Neural progenitor cell (in vitro differentiated cells): ENCODE measurements around the gene PLEKHG4B. TPM values are rescaled to one million over a fixed set of nuclear protein-coding genes. Genes with fewer than 3 reads are reported as not detected.

ENCODE experiments used
- DNase-seq: peaks from one replicate; pipeline ENCODE4 v3.0.0-alpha.2; 2016; ENCODE audit warnings: low spot score
- H2AFZ ChIP-seq: fragments of 200-600 bp; sonication (generic); replicated peaks from 2 replicates; pipeline ENCODE4 v1.6.1; 2016; ENCODE audit warnings: antibody characterized with exemption
- H3F3A ChIP-seq: fragments of 200-600 bp; sonication (generic); 2 replicates; pipeline ENCODE4 v1.6.1; 2016; ENCODE audit warnings: antibody characterized with exemption, low read depth
- H3K27ac ChIP-seq: fragments of 200-600 bp; sonication (generic); 2 replicates; pipeline ENCODE4 v1.5.1; 2016; ENCODE audit warnings: mild to moderate bottlenecking
- H3K27me3 ChIP-seq: fragments of 200-600 bp; sonication (generic); 2 replicates; pipeline ENCODE4 v1.6.1; 2016; ENCODE audit warnings: mild to moderate bottlenecking, moderate library complexity
- H3K36me3 ChIP-seq: fragments of 200-600 bp; sonication (generic); 2 replicates; pipeline ENCODE4 v1.5.1; 2016
- H3K4me1 ChIP-seq: fragments of 200-600 bp; sonication (generic); 2 replicates; pipeline ENCODE4 v1.6.1; 2016; ENCODE audit warnings: mixed run types
- H3K4me2 ChIP-seq: fragments of 200-600 bp; sonication (generic); 2 replicates; pipeline ENCODE4 v1.6.1; 2016
- H3K4me3 ChIP-seq: fragments of 200-600 bp; sonication (generic); 2 replicates; pipeline ENCODE4 v1.5.1; 2016
- H3K79me2 ChIP-seq: fragments of 200-600 bp; sonication (generic); 2 replicates; pipeline ENCODE4 v1.6.1; 2016; ENCODE audit warnings: low read depth
- H3K9ac ChIP-seq: fragments of 200-600 bp; sonication (generic); 2 replicates; pipeline ENCODE4 v1.6.1; 2016
- H3K9me3 ChIP-seq: fragments of 200-600 bp; sonication (generic); 2 replicates; pipeline ENCODE4 v1.5.1; 2016; ENCODE audit warnings: low read depth
- H4K20me1 ChIP-seq: fragments of 200-600 bp; sonication (generic); 2 replicates; pipeline ENCODE4 v1.6.1; 2016; ENCODE audit warnings: low read depth
- H3K27ac Mint-ChIP-seq: 3 replicates; pipeline ENCODE4 v1.8.0; 2021; ENCODE audit warnings: mixed read lengths
- H3K27me3 Mint-ChIP-seq: 2 replicates; pipeline ENCODE4 v1.8.0; 2022; ENCODE audit warnings: low read depth, mild to moderate bottlenecking, inconsistent platforms, moderate library complexity, mixed read lengths; ENCODE audit not compliant: insufficient read depth
- H3K36me3 Mint-ChIP-seq: 3 replicates; pipeline ENCODE4 v1.8.0; 2021; ENCODE audit warnings: mixed read lengths
- H3K4me1 Mint-ChIP-seq: 3 replicates; pipeline ENCODE4 v1.8.0; 2021; ENCODE audit warnings: mixed read lengths
- H3K4me3 Mint-ChIP-seq: 3 replicates; pipeline ENCODE4 v1.8.0; 2021; ENCODE audit warnings: mild to moderate bottlenecking, moderate library complexity, mixed read lengths
- H3K9me3 Mint-ChIP-seq: 3 replicates; pipeline ENCODE4 v1.8.0; 2020; ENCODE audit warnings: mixed read lengths
- CTCF ChIP-seq: fragments of 200-600 bp; sonication (generic); IDR thresholded peaks from 2 replicates; pipeline ENCODE4 v1.5.1; 2017; ENCODE audit warnings: antibody characterized with exemption, mild to moderate bottlenecking
- EZH2 ChIP-seq: fragments of 200-600 bp; sonication (generic); IDR thresholded peaks from 2 replicates; pipeline ENCODE4 v1.6.1; 2017; ENCODE audit warnings: antibody characterized with exemption, mild to moderate bottlenecking, moderate library complexity
- EZH2phosphoT487 ChIP-seq: fragments of 200-600 bp; sonication (generic); IDR thresholded peaks from 2 replicates; pipeline ENCODE4 v1.6.1; 2017; ENCODE audit warnings: antibody characterized with exemption
- total RNA-seq: library from RNA; depleted of rRNA; stranded (reverse); fragments of >200 nt; gene quantifications from 2 replicates; pipeline ENCODE4 v1.2.3, GENCODE V29; 2015; ENCODE audit warnings: low replicate concordance

The PLEKHG4B gene
- total RNA-seq, 1 donor from 2014 or later: 28.8 TPM

- H3K36me3 Mint-ChIP-seq: peaks cover 19% of the 10 kb centered on the region
- no peak overlapping the region for H3K9ac ChIP-seq
- H3K27me3 Mint-ChIP-seq: peaks cover 11% of the 10 kb centered on the region
- peaks cover 12% of the 10 kb centered on the region for H3K79me2 ChIP-seq
- H3K9me3 ChIP-seq: no peaks in the 10 kb centered on the region
- peaks cover 35% of the 10 kb centered on the region for H4K20me1 ChIP-seq
- H3K27ac Mint-ChIP-seq: no peak overlapping the region
- no peaks in the 10 kb centered on the region for H3K9me3 Mint-ChIP-seq
- no peak overlapping the region for H3K4me3 Mint-ChIP-seq
- TF ChIP-seq EZH2phosphoT487 (no peak), EZH2 (no peak), CTCF (no peak)
- H3K36me3 ChIP-seq: no peaks in the 10 kb centered on the region
- no peaks in the 10 kb centered on the region for H3K27me3 ChIP-seq
- no peak for DNase-seq
- no peak overlapping the region for H2AFZ ChIP-seq
- H3K27ac ChIP-seq: no peak overlapping the region
- peaks cover 19% of the 10 kb centered on the region for H3K4me1 ChIP-seq
- H3F3A ChIP-seq: peaks cover 3% of the 10 kb centered on the region
- no peak overlapping the region for H3K4me2 ChIP-seq
- peaks cover 30% of the 10 kb centered on the region for H3K4me1 Mint-ChIP-seq
- no peak overlapping the region for H3K4me3 ChIP-seq
These were observed 109.0 kb downstream of the PLEKHG4B start for GRCh38 chr5:200985-201384.

GRCh38 chr5:201672-202071, 109.7 kb downstream of the PLEKHG4B start:
- Histone ChIP-seq H3F3A (peaks cover 3% of the 10 kb centered on the region), H3K4me1 (peaks cover 19% of the 10 kb centered on the region), H3K4me2 (no peak overlapping the region), H3K27ac (no peak overlapping the region), H3K27me3 (no peaks in the 10 kb centered on the region), H3K4me3 (no peak overlapping the region), H3K36me3 (no peaks in the 10 kb centered on the region), H3K79me2 (peaks cover 19% of the 10 kb centered on the region), H3K9me3 (no peaks in the 10 kb centered on the region), H4K20me1 (peaks cover 42% of the 10 kb centered on the region), H3K9ac (no peak overlapping the region), H2AFZ (no peak overlapping the region)
- Mint-ChIP-seq H3K27me3 (peaks cover 11% of the 10 kb centered on the region), H3K4me3 (no peak overlapping the region), H3K27ac (peak overlapping the region; percentile 88), H3K36me3 (peaks cover 19% of the 10 kb centered on the region), H3K4me1 (peaks cover 30% of the 10 kb centered on the region), H3K9me3 (no peaks in the 10 kb centered on the region)
- TF ChIP-seq CTCF (no peak), EZH2 (no peak), EZH2phosphoT487 (no peak)
- DNase-seq: no peak

- no peak for TF ChIP-seq CTCF
- no peak for TF ChIP-seq EZH2phosphoT487
- no peak for TF ChIP-seq EZH2
- no peak overlapping the region for H2AFZ ChIP-seq
- H3K4me1 Mint-ChIP-seq: peaks cover 33% of the 10 kb centered on the region
- no peak overlapping the region for H3K4me2 ChIP-seq
- H3K4me1 ChIP-seq: peaks cover 19% of the 10 kb centered on the region
- no peak overlapping the region for H3K27ac Mint-ChIP-seq
- no peak overlapping the region for H3K4me3 ChIP-seq
- H3K36me3 ChIP-seq: no peaks in the 10 kb centered on the region
- H3K79me2 ChIP-seq: peaks cover 36% of the 10 kb centered on the region
- H3K36me3 Mint-ChIP-seq: peaks cover 25% of the 10 kb centered on the region
- no peaks in the 10 kb centered on the region for H3K9me3 Mint-ChIP-seq
- H3K27me3 Mint-ChIP-seq: peaks cover 11% of the 10 kb centered on the region
- H3K9me3 ChIP-seq: no peaks in the 10 kb centered on the region
- no peak overlapping the region for H3K9ac ChIP-seq
- DNase-seq: no peak
- H3K27me3 ChIP-seq: no peaks in the 10 kb centered on the region
- peaks cover 3% of the 10 kb centered on the region for H3F3A ChIP-seq
- no peak overlapping the region for H3K27ac ChIP-seq
- peaks cover 59% of the 10 kb centered on the region for H4K20me1 ChIP-seq
- H3K4me3 Mint-ChIP-seq: no peak overlapping the region
These were observed 111.4 kb downstream of the PLEKHG4B start for GRCh38 chr5:203246-203930.
